HEK293T (cell line): ENCODE measurements around the gene VSIG10.

Experiments
- CTCF ChIA-PET: fragments of 350-600 bp; formaldehyde crosslinking; extraction: SDS; loops from one replicate; lab custom pipeline; 2021; ENCODE audit warnings: antibody characterized with exemption, inconsistent platforms; lab: Yijun Ruan, JAX
- POLR2A ChIA-PET: fragments of 350-600 bp; formaldehyde crosslinking; extraction: SDS; loops from one replicate; lab custom pipeline; 2020; ENCODE audit warnings: antibody characterized with exemption, inconsistent platforms; lab: Yijun Ruan, JAX
- DNase-seq: peaks from one replicate; pipeline ENCODE4 v3.0.0; 2012; ENCODE audit warnings: mixed read lengths; ENCODE audit errors: extremely low spot score
- ARNT ChIP-seq: fragments of 450-650 bp; IDR thresholded peaks from 2 replicates; pipeline ENCODE4 v1.6.1; 2017; ENCODE audit warnings: mild to moderate bottlenecking
- BHLHE40 ChIP-seq: fragments of 450-650 bp; IDR thresholded peaks from 2 replicates; pipeline ENCODE4 v1.6.1; 2016; ENCODE audit warnings: mild to moderate bottlenecking, moderate library complexity, borderline replicate concordance
- CTBP1 ChIP-seq: fragments of 450-650 bp; IDR thresholded peaks from 2 replicates; pipeline ENCODE4 v1.6.1; 2016; ENCODE audit warnings: borderline replicate concordance
- ELF4 ChIP-seq: fragments of 450-650 bp; IDR thresholded peaks from 2 replicates; pipeline ENCODE4 v1.6.1; 2017; ENCODE audit warnings: antibody characterized with exemption
- FOXA1 ChIP-seq: fragments of 450-650 bp; IDR thresholded peaks from 2 replicates; pipeline ENCODE4 v1.6.1; 2016; ENCODE audit warnings: mild to moderate bottlenecking
- FOXK2 ChIP-seq: fragments of 450-650 bp; IDR thresholded peaks from 2 replicates; pipeline ENCODE4 v1.6.1; 2016; ENCODE audit warnings: mild to moderate bottlenecking
- FOXM1 ChIP-seq: fragments of 450-650 bp; IDR thresholded peaks from 2 replicates; pipeline ENCODE4 v1.6.1; 2017; ENCODE audit warnings: mild to moderate bottlenecking, borderline replicate concordance
- HDGF ChIP-seq: fragments of 450-650 bp; IDR thresholded peaks from 2 replicates; pipeline ENCODE4 v1.6.1; 2017; ENCODE audit warnings: antibody characterized with exemption, borderline replicate concordance
- L3MBTL2 ChIP-seq: fragments of 450-650 bp; conservative IDR thresholded peaks from 2 replicates; pipeline ENCODE4 v1.6.1; 2016; ENCODE audit warnings: mild to moderate bottlenecking
- LEF1 ChIP-seq: fragments of 450-650 bp; IDR thresholded peaks from 2 replicates; pipeline ENCODE4 v1.6.1; 2017; ENCODE audit warnings: mild to moderate bottlenecking, borderline replicate concordance
- NFRKB ChIP-seq: fragments of 450-650 bp; IDR thresholded peaks from 2 replicates; pipeline ENCODE4 v1.6.1; 2016; ENCODE audit warnings: mild to moderate bottlenecking, moderate library complexity
- SP1 ChIP-seq: fragments of 450-650 bp; IDR thresholded peaks from 2 replicates; pipeline ENCODE4 v1.6.1; 2017
- SUZ12 ChIP-seq: fragments of 450-650 bp; IDR thresholded peaks from 2 replicates; pipeline ENCODE4 v1.6.1; 2016; ENCODE audit warnings: mild to moderate bottlenecking
- TARDBP ChIP-seq: fragments of 450-650 bp; IDR thresholded peaks from 2 replicates; pipeline ENCODE4 v1.6.1; 2016
- ZNF384 ChIP-seq: fragments of 450-650 bp; IDR thresholded peaks from 2 replicates; pipeline ENCODE4 v1.6.1; 2016
- TF ChIP-seq, protein P1 (sequence below): fragments of 450-650 bp; IDR thresholded peaks from 2 replicates; pipeline ENCODE4 v1.6.1; 2016

Gene VSIG10

DNA sequence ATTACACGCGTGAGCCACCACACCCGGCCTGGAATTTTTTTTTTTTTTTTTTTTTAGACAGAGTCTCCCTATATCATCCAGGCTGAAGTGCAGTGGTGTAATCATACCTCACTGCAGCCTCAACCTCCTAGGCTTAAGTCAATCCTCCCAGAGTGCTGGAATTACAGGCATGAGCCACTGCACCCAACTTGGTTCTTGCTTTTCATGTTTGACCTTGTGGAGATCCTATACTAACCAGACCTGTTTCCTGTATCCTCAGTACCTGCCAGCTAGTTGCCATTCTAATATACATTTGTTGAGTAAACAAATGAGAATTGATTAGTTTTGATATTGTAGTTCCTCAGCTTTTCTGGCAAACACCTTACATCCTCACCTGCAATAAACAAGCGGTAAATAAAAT lies 3.2 kb upstream of the VSIG10 start:
- TF ChIP-seq FOXA1 (no peak), NFRKB (no peak), HDGF (no peak), ARNT (no peak)
- no peak for DNase-seq
- CTCF ChIA-PET: no interaction called here
- POLR2A ChIA-PET: no interaction called here

DNA sequence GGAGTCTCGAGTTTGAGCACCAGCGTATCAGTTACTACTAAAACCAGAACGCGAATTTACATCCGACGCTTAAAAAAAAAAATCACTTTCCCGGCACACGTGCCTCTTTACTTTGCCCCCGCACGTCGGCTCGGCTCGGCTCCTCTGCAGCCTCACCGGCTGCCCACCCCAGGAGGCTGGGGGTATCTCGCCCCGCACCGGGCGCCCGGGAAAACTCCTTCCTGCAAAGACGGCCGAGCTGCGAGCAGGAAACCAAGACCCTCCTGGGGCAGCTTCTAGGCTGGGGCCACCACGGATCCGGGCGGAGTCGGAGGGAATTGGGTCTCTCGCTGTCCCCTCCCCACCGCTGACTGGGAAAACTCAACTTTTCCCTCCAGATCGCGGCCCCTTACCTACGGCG lies 610 bp downstream of the VSIG10 start:
- CTCF ChIA-PET: interaction anchor here (0.6 kb wide), 1 partner anchor 248 kb away, joined by 3 read pairs; no protein-coding TSS in a partner anchor
- DNase-seq: peak; percentile 32
- POLR2A ChIA-PET: interaction anchor here (1.7 to 2.0 kb wide), 2 partner anchors 32 to 273 kb away, joined by 4 to 6 read pairs; partner anchors contain the start of genes PEBP1 and SUDS3
- no peak for TF ChIP-seq FOXM1
- TF ChIP-seq NFRKB: no peak
- peak; percentile 27; the same call in 1 of the 2 replicates for TF ChIP-seq L3MBTL2
- TF ChIP-seq ELF4: no peak
- no peak for TF ChIP-seq ZNF384

DNA sequence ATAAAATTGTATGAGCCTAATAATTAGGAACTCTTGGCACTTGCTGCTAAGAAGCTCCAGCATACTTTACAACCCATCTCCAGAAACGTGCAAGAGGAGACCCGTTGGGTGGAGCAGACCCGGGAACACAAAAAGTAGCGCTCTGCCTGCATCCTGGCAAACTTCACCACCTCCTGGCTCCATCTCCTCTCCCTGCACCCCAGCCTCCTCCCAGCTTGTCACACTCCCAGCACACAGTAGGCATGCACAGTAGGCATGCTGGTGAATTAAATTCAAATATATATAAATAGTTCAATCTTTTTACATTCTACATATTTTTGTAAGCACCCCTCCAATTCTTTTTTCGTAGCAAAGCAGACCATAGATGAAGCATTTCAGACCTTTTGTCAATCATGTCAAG lies 1.2 kb downstream of the VSIG10 start:
- POLR2A ChIA-PET: interaction anchor here (2.0 kb wide), 1 partner anchor 274 kb away, joined by 6 read pairs; the partner anchor contains the start of gene SUDS3
- DNase-seq: no peak
- CTCF ChIA-PET: interaction anchor here (0.6 to 1.1 kb wide), 2 partner anchors 9 to 248 kb away, joined by 3 read pairs; no protein-coding TSS in a partner anchor
- no peak for TF ChIP-seq CTBP1
- no peak for TF ChIP-seq FOXA1
- TF ChIP-seq, protein P1, sequence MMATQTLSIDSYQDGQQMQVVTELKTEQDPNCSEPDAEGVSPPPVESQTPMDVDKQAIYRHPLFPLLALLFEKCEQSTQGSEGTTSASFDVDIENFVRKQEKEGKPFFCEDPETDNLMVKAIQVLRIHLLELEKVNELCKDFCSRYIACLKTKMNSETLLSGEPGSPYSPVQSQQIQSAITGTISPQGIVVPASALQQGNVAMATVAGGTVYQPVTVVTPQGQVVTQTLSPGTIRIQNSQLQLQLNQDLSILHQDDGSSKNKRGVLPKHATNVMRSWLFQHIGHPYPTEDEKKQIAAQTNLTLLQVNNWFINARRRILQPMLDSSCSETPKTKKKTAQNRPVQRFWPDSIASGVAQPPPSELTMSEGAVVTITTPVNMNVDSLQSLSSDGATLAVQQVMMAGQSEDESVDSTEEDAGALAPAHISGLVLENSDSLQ: no peak
- no peak for TF ChIP-seq L3MBTL2
- no peak for TF ChIP-seq SP1
- no peak for TF ChIP-seq HDGF
- no peak for TF ChIP-seq SUZ12
- TF ChIP-seq BHLHE40: no peak
- TF ChIP-seq NFRKB: no peak
- TF ChIP-seq ZNF384: no peak
- no peak for TF ChIP-seq FOXM1
- no peak for TF ChIP-seq LEF1
- no peak for TF ChIP-seq TARDBP
- no peak for TF ChIP-seq FOXK2
- no peak for TF ChIP-seq ARNT
- TF ChIP-seq ELF4: no peak

DNA sequence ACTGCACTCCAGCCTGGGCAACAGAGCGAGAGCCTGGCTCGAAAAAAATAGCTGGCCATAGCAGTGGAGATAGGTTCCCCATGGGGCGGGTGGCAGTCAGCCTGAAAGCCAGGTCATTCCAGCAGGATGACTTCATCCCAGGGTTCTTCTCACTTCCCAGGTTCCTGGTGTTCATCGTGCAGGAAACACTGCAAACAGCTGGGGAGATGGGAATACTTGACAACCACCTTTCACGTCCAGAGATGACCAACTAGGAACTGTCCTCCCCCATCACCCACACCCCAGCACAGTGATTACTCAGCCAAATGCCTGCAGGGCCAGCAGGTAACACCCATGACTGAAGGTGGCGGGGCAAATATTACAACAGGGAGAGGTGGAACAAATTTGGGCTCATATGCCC lies 1.7 kb downstream of the VSIG10 start:
- DNase-seq: no peak
- ChIA-PET CTCF (interaction anchor here (1.1 kb wide), 1 partner anchor 8 kb away, joined by 3 read pairs; no protein-coding TSS in a partner anchor), POLR2A (no interaction called here)
- TF ChIP-seq LEF1 (no peak), BHLHE40 (no peak), L3MBTL2 (no peak), ARNT (no peak), ZNF384 (no peak), ELF4 (no peak), FOXA1 (no peak)
- TF ChIP-seq, protein P1: no peak

DNA sequence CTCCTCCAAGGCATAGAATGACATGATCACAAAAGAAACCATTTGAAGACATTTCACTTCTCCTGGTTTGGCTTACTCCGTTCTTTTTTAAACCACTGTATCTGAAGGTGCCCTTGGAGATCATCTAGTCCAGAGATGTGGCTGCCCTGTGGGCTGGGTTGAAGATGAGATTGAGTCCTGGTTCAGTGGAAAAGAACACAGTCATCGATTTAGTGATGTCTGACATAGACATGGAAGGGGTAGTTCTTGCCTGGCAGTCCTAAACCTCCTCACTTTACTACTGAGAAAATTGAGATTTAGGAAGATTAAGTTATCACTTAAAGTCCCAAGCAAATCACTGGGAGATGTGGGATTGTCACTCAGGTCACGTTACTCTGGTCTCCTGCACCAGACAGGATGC lies 2.8 kb downstream of the VSIG10 start:
- TF ChIP-seq BHLHE40 (no peak), CTBP1 (no peak), TARDBP (no peak), SP1 (no peak)
- no peak for DNase-seq
- CTCF ChIA-PET: interaction anchor here (0.5 to 0.7 kb wide), 2 partner anchors 10 to 35 kb away, joined by 3 to 5 read pairs; no protein-coding TSS in a partner anchor
- POLR2A ChIA-PET: no interaction called here

DNA sequence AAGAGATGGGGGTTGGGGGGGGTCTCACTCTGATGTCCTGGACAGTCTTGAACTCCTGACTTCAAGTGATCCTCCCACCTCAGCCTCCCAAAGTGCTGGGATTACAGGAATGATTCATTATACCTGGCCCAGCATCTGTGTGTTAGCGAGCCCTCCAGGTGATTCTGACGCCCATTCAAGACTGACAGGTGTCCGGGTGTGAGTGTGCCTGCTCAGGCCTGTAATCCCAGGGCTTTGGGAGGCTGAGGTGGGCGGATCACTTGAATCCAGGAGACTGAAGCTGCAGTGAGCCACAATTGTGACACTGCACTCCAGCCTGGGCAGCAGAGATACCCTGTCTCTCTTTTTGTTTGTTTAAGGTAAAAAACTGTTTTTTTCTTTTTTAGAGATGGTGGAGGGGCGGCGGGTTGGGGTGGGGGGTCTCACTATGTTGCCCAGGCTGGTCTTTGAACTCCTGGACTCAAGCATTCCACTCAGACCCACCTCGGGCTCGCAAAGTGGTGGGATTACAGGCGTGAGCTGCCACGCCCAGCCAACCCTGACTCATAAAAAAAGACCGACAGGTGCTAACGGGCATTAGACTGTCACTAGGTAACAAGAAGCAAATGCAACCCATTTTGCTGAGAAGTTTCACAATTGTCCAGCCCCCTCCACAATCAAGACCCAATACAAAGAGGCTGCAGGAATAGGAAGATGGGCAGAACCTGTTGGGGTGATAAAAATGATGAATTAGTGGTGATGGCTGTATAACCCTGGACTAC lies 4.7 kb downstream of the VSIG10 start:
- CTCF ChIA-PET: no interaction called here
- DNase-seq: no peak
- TF ChIP-seq TARDBP (no peak), ELF4 (no peak), HDGF (no peak), SUZ12 (no peak), LEF1 (no peak), FOXA1 (no peak), SP1 (no peak), FOXK2 (no peak)
- TF ChIP-seq, protein P1: peak; percentile 80
- POLR2A ChIA-PET: no interaction called here
